D341Med (cell line): Measurements from ENCODE around the gene ASPN.

Experiments
- DNase-seq: peaks from one replicate; pipeline ENCODE4 v3.0.0; 2012; ENCODE audit warnings: low spot score

Gene ASPN

GRCh38 chr9:92408747-92409478, 73.4 kb downstream of the ASPN start:
- DNase-seq, result no peak

GRCh38 chr9:92407818-92408217, 74.5 kb downstream of the ASPN start:
- no peak for DNase-seq

- DNase-seq, result no peak
Observed at GRCh38 chr9:92406477-92406876, 75.8 kb downstream of the ASPN start.
